Stimulated activated CD8-positive, alpha-beta memory T cell treated with anti-CD3 and anti-CD28 coated beads, Interleukin-4, amount 100 ng/mL, for 24 hours (primary cell): ENCODE data around the gene TRANK1.
"Not testable (repeated sequence)": the region's sequence is repeated elsewhere in the genome, so short reads cannot be mapped to it uniquely, and the experiment has no call there.

Experiments
- DNase-seq: peaks from one replicate; pipeline ENCODE4 v3.0.0-alpha.2; 2020; ENCODE audit warnings: low read depth

The TRANK1 gene

GRCh38 chr3:36944641-36945270 is at the start of gene TRANK1:
TRANK1 (minus strand) TSS chr3:36945054; CDS start chr3:36944809, 245 bp downstream.
- DNase-seq: peak; percentile 81

GRCh38 chr3:36993326-36994283 is 48.8 kb upstream of the TRANK1 start, which contains the start of gene MLH1:
MLH1 (plus strand) TSS chr3:36993518; CDS start chr3:36993548, 30 bp downstream.
- DNase-seq: peak; percentile 95

GRCh38 chr3:36992806-36993325 is 48.0 kb upstream of the TRANK1 start, which contains the start of gene EPM2AIP1:
EPM2AIP1 (minus strand) TSS chr3:36993131; CDS start chr3:36993077, 54 bp downstream.
- no peak for DNase-seq

- DNase-seq: no peak
Measured at GRCh38 chr3:36991923-36992805, 47.3 kb upstream of the TRANK1 start.

- no peak for DNase-seq
Measured at GRCh38 chr3:36991147-36991546, 46.3 kb upstream of the TRANK1 start.

- DNase-seq: no peak
Measured at GRCh38 chr3:36989568-36989967, 44.7 kb upstream of the TRANK1 start.

GRCh38 chr3:36989005-36989404 is 44.2 kb upstream of the TRANK1 start:
- no peak for DNase-seq

- DNase-seq: no peak
Measured at GRCh38 chr3:36988356-36988755, 43.5 kb upstream of the TRANK1 start.

GRCh38 chr3:36981006-36981405 is 36.2 kb upstream of the TRANK1 start:
- DNase-seq: no peak

GRCh38 chr3:36973139-36973538 is 28.3 kb upstream of the TRANK1 start:
- no peak for DNase-seq

GRCh38 chr3:36972163-36972562 is 27.3 kb upstream of the TRANK1 start:
- no peak for DNase-seq

GRCh38 chr3:36969540-36970432 is 24.9 kb upstream of the TRANK1 start:
- DNase-seq: no peak

GRCh38 chr3:36969085-36969484 is 24.2 kb upstream of the TRANK1 start:
- no peak for DNase-seq

- no peak for DNase-seq
Measured at GRCh38 chr3:36965440-36965839, 20.6 kb upstream of the TRANK1 start.

GRCh38 chr3:36964817-36965216 is 20.0 kb upstream of the TRANK1 start:
- DNase-seq: no peak

GRCh38 chr3:36964331-36964730 is 19.5 kb upstream of the TRANK1 start:
- no peak for DNase-seq

GRCh38 chr3:36963008-36963407 is 18.2 kb upstream of the TRANK1 start:
- not testable (repeated sequence) for DNase-seq

GRCh38 chr3:36960502-36960901 is 15.6 kb upstream of the TRANK1 start:
- DNase-seq: no peak

- no peak for DNase-seq
Measured at GRCh38 chr3:36959821-36960220, 15.0 kb upstream of the TRANK1 start.

GRCh38 chr3:36957862-36958686 is 13.2 kb upstream of the TRANK1 start:
- DNase-seq: no peak
